Epithelial cell of proximal tubule (primary cell): ENCODE measurements around the gene MYMX. TPM values are rescaled to one million over a fixed set of nuclear protein-coding genes. Genes with fewer than 3 reads are reported as not detected.

ENCODE experiments used
- DNase-seq: peaks from one replicate; pipeline ENCODE4 v3.0.0-alpha.2; 2011; ENCODE audit warnings: low read depth
- H3K4me3 ChIP-seq: 2 replicates; pipeline ENCODE4 v1.5.1; 2011; ENCODE audit warnings: low read depth, mild to moderate bottlenecking, low read length
- total RNA-seq: library from RNA; depleted of rRNA; stranded (reverse); fragments of >200 nt; gene quantifications from 2 replicates; pipeline ENCODE4 v1.2.3, GENCODE V29; 2015
- TF ChIP-seq, protein P1 (sequence below): conservative IDR thresholded peaks from 2 replicates; pipeline ENCODE4 v1.5.1; 2012; ENCODE audit warnings: low read depth, mild to moderate bottlenecking, low read length

MYMX gene
- total RNA-seq, 1 donor from 2014 or later, result not detected

DNA sequence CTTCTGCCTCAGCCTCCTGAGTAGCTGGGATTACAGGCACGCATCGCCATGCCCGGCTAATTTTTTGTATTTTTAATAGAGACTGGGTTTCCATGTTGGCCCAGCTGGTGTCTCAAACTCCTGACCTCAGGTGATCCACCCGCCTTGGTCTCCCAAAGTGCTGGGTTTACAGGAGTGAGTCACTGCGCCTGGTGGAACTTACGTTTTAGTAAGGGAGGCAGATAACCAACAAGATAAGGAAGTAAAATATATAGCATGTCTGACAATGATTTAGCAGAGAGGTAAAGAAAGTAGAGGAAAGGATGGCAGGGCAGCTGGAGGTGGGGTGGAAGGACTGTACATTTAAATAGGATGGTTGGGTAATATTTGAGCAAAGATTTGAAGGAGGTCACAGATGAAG, 12.8 kb upstream of the MYMX start:
- H3K4me3 ChIP-seq, result no peak overlapping the region
- TF ChIP-seq, protein P1, sequence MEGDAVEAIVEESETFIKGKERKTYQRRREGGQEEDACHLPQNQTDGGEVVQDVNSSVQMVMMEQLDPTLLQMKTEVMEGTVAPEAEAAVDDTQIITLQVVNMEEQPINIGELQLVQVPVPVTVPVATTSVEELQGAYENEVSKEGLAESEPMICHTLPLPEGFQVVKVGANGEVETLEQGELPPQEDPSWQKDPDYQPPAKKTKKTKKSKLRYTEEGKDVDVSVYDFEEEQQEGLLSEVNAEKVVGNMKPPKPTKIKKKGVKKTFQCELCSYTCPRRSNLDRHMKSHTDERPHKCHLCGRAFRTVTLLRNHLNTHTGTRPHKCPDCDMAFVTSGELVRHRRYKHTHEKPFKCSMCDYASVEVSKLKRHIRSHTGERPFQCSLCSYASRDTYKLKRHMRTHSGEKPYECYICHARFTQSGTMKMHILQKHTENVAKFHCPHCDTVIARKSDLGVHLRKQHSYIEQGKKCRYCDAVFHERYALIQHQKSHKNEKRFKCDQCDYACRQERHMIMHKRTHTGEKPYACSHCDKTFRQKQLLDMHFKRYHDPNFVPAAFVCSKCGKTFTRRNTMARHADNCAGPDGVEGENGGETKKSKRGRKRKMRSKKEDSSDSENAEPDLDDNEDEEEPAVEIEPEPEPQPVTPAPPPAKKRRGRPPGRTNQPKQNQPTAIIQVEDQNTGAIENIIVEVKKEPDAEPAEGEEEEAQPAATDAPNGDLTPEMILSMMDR, result no peak
- no peak for DNase-seq

DNA sequence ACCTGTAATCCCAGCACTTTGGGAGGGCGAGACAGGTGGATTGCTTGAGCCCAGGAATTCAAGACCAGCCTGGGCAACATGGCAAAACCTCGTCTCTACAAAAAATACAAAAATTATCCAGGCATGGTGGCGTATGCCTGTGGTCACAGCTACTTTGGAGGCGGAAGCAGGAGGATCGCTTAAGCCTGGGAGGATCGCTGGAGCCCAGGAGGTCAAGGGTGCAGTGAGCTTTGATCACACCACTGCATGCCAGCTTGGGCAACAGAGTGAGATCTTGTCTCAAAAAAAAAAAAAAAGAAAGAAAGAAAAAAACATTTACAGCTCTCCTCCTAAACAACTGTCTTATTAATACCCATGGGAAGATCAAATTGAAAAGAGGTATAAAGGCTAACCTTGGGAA, 8.8 kb upstream of the MYMX start:
- TF ChIP-seq, protein P1, result no peak
- no peak for DNase-seq
- H3K4me3 ChIP-seq, result no peak overlapping the region

DNA sequence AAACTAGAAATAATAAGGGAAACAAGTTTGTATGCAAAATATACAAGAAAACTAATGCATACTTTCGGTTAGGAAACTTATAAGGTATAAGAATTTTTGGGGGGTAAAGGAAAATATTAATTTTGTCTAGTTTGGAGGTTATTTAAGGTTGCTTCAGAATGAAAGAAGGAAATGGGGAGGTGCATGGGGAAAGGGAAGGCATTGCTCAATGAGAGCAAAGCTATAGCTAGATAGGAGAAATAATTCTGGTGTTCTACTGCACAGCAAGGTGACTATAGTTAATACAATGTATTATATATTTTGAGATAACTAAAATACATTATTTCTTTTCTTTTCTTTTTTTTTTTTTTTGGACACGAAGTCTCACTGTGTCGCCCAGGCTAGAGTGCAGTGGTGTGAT, 5.4 kb upstream of the MYMX start:
- TF ChIP-seq, protein P1, result no peak
- no peak overlapping the region for H3K4me3 ChIP-seq
- DNase-seq, result no peak

DNA sequence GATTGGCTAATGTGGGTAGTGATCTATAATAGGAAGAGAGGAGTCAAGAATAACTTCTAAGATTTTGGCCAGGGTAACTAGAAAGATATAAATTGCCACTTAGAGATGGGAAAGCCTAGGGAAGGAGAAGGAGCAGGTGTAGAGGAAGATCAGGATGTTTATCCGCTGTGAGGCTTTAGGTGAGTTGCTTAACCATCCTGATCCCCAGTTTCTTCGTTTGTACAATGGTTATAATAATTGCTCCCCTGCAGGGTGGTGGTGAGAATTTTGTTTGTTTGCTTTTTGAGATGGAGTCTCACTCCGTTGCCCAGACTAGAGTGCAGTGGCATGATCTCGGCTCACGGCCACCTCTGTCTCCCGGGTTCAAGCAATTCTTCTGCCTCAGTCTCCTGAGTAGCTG, 2.4 kb upstream of the MYMX start:
- TF ChIP-seq, protein P1, result no peak
- H3K4me3 ChIP-seq, result no peak overlapping the region
- no peak for DNase-seq

DNA sequence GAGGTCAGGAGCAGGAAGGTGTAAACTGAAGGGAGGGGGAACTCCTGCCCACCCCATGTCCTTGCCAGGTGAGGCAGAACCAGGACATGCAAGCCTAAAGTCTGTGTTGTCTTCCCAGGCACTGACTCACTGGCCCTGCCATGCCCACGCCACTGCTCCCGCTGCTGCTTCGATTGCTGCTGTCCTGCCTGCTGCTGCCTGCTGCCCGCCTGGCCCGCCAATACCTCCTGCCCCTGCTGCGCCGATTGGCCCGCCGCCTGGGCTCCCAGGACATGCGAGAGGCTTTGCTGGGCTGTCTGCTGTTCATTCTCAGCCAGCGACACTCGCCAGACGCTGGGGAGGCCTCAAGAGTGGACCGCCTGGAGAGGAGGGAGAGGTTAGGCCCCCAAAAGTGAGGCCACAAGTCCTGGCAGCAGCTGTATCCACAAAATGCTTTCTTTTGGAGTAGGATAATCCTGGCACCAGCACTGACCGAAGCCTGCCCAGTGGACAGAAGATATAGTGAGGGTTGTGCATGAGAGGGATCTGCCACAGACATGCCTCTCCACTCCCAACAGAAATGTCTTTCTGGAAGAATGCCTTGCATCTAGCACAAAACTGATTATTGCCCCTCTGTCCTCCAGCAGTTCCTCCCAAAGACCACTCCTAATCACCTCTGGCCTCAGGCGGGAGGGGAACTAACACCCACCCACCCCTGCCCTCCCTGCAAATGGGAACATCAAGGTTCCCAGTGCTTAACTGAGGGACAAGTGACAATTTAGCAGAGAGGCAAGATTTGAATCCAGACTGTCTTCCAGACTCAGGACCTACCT, 812 bp downstream of the MYMX start:
- TF ChIP-seq, protein P1, result no peak
- no peak overlapping the region for H3K4me3 ChIP-seq
- no peak for DNase-seq

DNA sequence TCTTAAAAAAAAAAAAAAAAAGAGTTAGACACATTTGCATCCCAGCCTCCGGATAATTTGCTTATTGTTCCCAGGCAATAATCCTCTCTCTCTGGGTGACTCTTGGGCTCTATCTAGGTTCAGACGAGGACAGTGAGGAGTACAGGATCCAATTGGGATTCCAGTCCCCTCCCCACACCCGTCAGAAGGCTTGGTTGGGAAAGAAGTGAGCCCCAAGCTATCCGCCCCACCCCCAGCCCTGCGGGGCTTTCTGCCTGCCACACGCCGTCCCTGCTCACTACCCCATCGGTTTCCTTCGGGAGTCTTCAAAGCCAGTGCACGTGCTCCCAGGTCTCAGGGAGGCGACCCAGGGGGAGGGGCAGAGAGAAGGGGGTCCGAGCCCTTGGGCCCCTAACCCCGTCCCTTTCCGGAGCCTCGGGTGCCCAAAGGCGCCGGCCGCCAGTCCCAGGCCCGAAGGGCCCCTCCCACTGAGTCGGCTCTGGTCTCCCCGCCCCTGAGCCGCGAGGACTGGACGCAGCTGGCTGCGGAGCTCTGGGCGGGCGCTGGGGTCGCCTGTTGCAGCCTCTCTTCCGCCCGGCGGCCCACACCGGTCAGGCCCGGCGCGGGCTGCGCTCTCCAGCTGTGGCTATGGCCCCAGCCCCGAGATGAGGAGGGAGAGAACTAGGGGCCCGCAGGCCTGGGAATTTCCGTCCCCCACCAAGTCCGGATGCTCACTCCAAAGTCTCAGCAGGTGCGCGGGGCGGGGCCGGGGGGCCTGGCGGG, 2.5 kb downstream of the MYMX start:
- TF ChIP-seq, protein P1, result no peak
- H3K4me3 ChIP-seq, result peak overlapping the region; percentile 72
- no peak for DNase-seq
